HG03039 (cell line): ENCODE data around the gene PPP1R7.

Experiments
- ATAC-seq: cut with Tn5 transposase; IDR thresholded peaks from one replicate; pipeline ENCODE4 v1.9.1; 2021; ENCODE audit warnings: mild to moderate bottlenecking, moderate library complexity; ENCODE audit not compliant: unreplicated experiment

PPP1R7 gene

GRCh38 chr2:241226723-241227572, 76.7 kb downstream of the PPP1R7 start:
- no peak for ATAC-seq

- no peak for ATAC-seq
Observed at GRCh38 chr2:241227594-241227993, 77.3 kb downstream of the PPP1R7 start.

GRCh38 chr2:241228081-241228859, 78.0 kb downstream of the PPP1R7 start:
- ATAC-seq: no peak

- ATAC-seq: no peak
Observed at GRCh38 chr2:241228860-241229516, 78.7 kb downstream of the PPP1R7 start.

GRCh38 chr2:241229563-241230401, 79.5 kb downstream of the PPP1R7 start:
- ATAC-seq: no peak

GRCh38 chr2:241230435-241230834, 80.2 kb downstream of the PPP1R7 start:
- no peak for ATAC-seq

- ATAC-seq: no peak
Observed at GRCh38 chr2:241232736-241233575, 82.7 kb downstream of the PPP1R7 start.
